ENCODE measurements around the gene DUSP3. TPM values are rescaled to one million over a fixed set of nuclear protein-coding genes. Genes with fewer than 3 reads are reported as not detected.

Gene DUSP3
- polyA plus RNA-seq, 1 donor: 68.7 TPM

GRCh38 chr17:43736389-43736788, 42.4 kb downstream of the DUSP3 start:
- DNase-seq: no peak
- H3K36me3 ChIP-seq (ENCODE audit: control insufficient read depth, insufficient read depth, low read length): no peaks in the 10 kb centered on the region
- whole genome bisulfite sequencing (ENCODE audit: insufficient coverage, low lambda C conversion rate): no CpG with 5 or more reads among the region's 2 CpGs

GRCh38 chr17:43734376-43734775, 44.4 kb downstream of the DUSP3 start:
- no peaks in the 10 kb centered on the region for H3K27me3 ChIP-seq (ENCODE audit: control insufficient read depth, insufficient read depth, low read length)

More at GRCh38 chr17:43736389-43736788, 42.4 kb downstream of the DUSP3 start:
- Histone ChIP-seq H3K27me3 (ENCODE audit: control insufficient read depth, insufficient read depth, low read length) (no peaks in the 10 kb centered on the region), H3K4me1 (ENCODE audit: control insufficient read depth, insufficient read depth, low read length) (no peaks in the 10 kb centered on the region), H3K27ac (ENCODE audit: low read length) (no peak overlapping the region), H3K9me3 (ENCODE audit: control insufficient read depth, low read depth, low read length) (no peaks in the 10 kb centered on the region), H3K4me3 (ENCODE audit: low read length) (no peak overlapping the region)

DNA sequence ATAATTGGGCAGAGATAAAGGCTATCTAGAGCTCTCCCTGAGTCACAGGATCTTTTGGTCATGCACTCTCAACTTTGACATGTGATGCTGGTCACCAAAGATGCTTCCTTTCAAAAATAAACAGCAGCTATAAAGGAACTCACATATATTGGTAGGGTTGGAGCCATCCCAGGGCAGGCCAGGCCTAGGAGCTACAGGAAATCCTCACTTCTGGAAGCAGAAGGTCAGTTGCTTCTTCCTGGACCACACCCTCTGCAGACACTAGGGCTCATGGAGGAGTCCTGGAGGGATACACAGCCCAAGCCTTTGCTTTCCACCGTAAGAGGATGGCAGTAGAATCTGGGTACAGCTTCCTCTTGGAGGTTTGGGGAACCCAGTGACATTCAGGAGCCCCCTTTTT, 44.8 kb downstream of the DUSP3 start:
- DNase-seq: no peak
- Histone ChIP-seq H3K9me3 (ENCODE audit: control insufficient read depth, low read depth, low read length) (no peaks in the 10 kb centered on the region), H3K4me3 (ENCODE audit: low read length) (no peak overlapping the region), H3K4me1 (ENCODE audit: control insufficient read depth, insufficient read depth, low read length) (no peaks in the 10 kb centered on the region), H3K36me3 (ENCODE audit: control insufficient read depth, insufficient read depth, low read length) (no peaks in the 10 kb centered on the region), H3K27me3 (ENCODE audit: control insufficient read depth, insufficient read depth, low read length) (no peaks in the 10 kb centered on the region), H3K27ac (ENCODE audit: low read length) (no peak overlapping the region)
- WGBS (ENCODE audit: insufficient coverage, low lambda C conversion rate): no CpG with 5 or more reads among the region's 1 CpG

More at GRCh38 chr17:43734376-43734775, 44.4 kb downstream of the DUSP3 start:
- H3K36me3 ChIP-seq (ENCODE audit: control insufficient read depth, insufficient read depth, low read length): no peaks in the 10 kb centered on the region
- H3K27ac ChIP-seq (ENCODE audit: low read length): no peak overlapping the region
- no peaks in the 10 kb centered on the region for H3K4me1 ChIP-seq (ENCODE audit: control insufficient read depth, insufficient read depth, low read length)
- 80% methylated on average over 1 of the region's 5 CpGs for WGBS (ENCODE audit: insufficient coverage, low lambda C conversion rate)
- DNase-seq: no peak
- H3K9me3 ChIP-seq (ENCODE audit: control insufficient read depth, low read depth, low read length): no peaks in the 10 kb centered on the region
- H3K4me3 ChIP-seq (ENCODE audit: low read length): no peak overlapping the region

DNA sequence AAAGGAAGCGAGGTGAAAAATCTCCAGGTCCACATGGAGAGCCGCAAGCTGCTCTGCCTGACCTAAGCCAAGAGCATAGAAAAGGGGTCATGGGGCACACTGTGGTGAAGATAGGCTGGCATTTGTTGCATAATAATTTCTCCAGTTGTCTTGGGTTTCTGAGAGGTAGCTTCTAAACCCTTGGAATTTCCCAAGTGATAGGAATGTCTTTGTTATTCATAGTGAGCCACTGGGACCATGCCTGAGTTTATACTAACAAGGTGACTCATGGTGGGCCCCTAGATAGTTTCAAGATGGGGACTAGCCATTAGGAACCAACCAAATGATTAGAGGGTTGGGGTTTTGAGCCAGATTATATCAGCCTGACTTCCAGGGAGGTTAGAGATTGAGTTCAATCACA, 45.8 kb downstream of the DUSP3 start:
- WGBS (ENCODE audit: insufficient coverage, low lambda C conversion rate): no CpG with 5 or more reads among the region's 2 CpGs
- Histone ChIP-seq H3K4me3 (ENCODE audit: low read length) (no peak overlapping the region), H3K9me3 (ENCODE audit: control insufficient read depth, low read depth, low read length) (no peaks in the 10 kb centered on the region), H3K27ac (ENCODE audit: low read length) (no peak overlapping the region), H3K27me3 (ENCODE audit: control insufficient read depth, insufficient read depth, low read length) (no peaks in the 10 kb centered on the region), H3K4me1 (ENCODE audit: control insufficient read depth, insufficient read depth, low read length) (no peaks in the 10 kb centered on the region), H3K36me3 (ENCODE audit: control insufficient read depth, insufficient read depth, low read length) (no peaks in the 10 kb centered on the region)
- DNase-seq: no peak

DNA sequence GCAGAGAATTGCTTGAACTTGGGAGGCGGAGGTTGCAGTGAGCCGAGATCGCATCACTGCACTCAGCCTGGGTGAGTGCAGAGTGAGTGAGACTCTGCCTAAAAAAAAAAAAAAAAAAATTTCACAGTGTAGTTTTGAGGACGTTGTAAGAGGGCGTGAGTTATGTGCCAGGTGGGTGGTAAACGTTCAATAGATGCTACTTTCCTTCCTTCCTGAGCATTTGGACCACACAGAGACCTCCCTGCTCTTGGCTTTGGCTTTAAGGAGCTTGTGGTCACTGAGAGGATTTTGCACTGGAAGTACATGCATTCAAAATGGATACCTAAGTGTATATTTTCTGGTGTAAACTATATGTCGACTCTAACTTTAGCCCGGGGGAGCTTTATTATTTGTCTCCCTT, 50.7 kb downstream of the DUSP3 start:
- WGBS (ENCODE audit: insufficient coverage, low lambda C conversion rate): 100% methylated on average over 3 of the region's 8 CpGs
- no peak overlapping the region for H3K4me3 ChIP-seq (ENCODE audit: low read length)

DNA sequence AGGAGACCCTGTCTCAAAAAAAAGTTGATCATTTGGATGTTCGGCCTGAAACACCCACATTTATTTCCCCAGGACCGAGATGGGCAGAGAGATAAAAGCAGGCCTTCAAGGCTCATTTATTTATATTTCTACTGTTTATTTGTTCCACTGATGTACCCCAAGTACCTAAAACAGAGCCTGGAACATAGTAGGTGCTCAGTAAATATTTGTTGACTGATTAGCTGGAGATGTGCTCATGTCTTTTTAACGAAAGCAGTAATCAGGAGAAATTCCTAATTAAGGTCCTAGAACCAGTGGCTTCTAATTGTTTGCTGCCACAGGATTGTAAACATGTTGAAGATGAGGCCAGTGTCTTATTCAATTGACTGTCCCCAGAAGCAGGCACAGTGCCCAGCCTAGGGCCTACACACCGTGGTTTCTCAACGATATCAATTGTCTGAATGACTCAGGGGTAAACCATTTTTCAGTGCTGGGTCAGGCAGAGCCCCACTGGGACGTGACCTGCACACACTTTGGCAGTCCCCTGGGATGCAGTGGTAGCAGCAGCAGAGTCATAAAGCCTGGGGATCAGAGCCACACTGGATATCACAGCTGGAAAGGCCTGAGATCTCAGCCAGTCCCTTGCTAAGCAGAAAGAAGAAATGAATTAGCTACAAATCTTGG, 54.9 kb downstream of the DUSP3 start:
- H3K36me3 ChIP-seq (ENCODE audit: control insufficient read depth, insufficient read depth, low read length): no peaks in the 10 kb centered on the region
- H3K4me3 ChIP-seq (ENCODE audit: low read length): no peak overlapping the region
- no peaks in the 10 kb centered on the region for H3K4me1 ChIP-seq (ENCODE audit: control insufficient read depth, insufficient read depth, low read length)
- DNase-seq: no peak
- WGBS (ENCODE audit: insufficient coverage, low lambda C conversion rate): 100% methylated on average over 1 of the region's 6 CpGs
- no peaks in the 10 kb centered on the region for H3K9me3 ChIP-seq (ENCODE audit: control insufficient read depth, low read depth, low read length)
- H3K27ac ChIP-seq (ENCODE audit: low read length): no peak overlapping the region
- H3K27me3 ChIP-seq (ENCODE audit: control insufficient read depth, insufficient read depth, low read length): no peaks in the 10 kb centered on the region

More for the DNA sequence above, 50.7 kb downstream of the DUSP3 start:
- no peaks in the 10 kb centered on the region for H3K36me3 ChIP-seq (ENCODE audit: control insufficient read depth, insufficient read depth, low read length)
- H3K27ac ChIP-seq (ENCODE audit: low read length): no peak overlapping the region
- no peaks in the 10 kb centered on the region for H3K4me1 ChIP-seq (ENCODE audit: control insufficient read depth, insufficient read depth, low read length)
- no peaks in the 10 kb centered on the region for H3K27me3 ChIP-seq (ENCODE audit: control insufficient read depth, insufficient read depth, low read length)
- no peak for DNase-seq
- no peaks in the 10 kb centered on the region for H3K9me3 ChIP-seq (ENCODE audit: control insufficient read depth, low read depth, low read length)

DNA sequence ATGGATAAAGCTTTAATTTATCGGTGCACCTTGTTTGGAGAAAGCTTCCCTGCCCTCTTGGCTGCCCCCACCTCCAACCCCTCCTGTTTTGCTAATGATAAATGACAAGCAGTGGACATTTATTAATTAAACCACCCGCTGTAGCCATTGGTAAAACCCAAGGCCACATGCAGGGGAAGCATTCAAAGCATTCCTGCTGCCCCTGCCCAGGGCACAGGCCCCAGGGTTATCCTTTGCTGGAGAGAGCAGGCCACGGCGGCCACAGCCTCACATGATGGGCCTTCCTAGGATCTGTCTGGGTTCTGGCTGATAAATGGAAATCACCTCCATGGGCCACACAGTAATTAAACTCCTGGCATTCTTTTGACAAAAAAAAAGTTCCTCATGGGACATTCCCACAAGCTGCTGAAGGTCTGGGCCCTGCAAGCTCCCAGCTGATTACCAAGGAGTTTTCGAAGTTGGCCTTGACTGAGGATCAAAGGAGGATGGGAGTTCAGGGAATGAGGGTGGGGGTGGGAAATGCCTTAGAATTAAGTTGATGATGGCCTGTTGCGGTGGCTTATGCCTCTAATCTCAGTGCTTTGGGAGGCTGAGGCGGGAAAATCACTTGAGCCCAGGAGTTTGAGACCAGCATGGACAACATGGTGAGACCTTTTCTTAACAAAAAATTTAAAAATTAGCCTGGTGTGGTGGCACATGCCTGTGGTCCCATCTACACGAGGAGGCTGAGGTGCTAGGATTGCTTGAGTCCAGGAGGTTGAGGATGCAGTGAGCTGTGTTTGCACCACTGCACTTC, 55.7 kb downstream of the DUSP3 start:
- no peaks in the 10 kb centered on the region for H3K36me3 ChIP-seq (ENCODE audit: control insufficient read depth, insufficient read depth, low read length)
- no peak for DNase-seq
- 100% methylated on average over 1 of the region's 8 CpGs for whole genome bisulfite sequencing (ENCODE audit: insufficient coverage, low lambda C conversion rate)
- no peak overlapping the region for H3K4me3 ChIP-seq (ENCODE audit: low read length)
- no peak overlapping the region for H3K27ac ChIP-seq (ENCODE audit: low read length)
- no peaks in the 10 kb centered on the region for H3K9me3 ChIP-seq (ENCODE audit: control insufficient read depth, low read depth, low read length)
- H3K27me3 ChIP-seq (ENCODE audit: control insufficient read depth, insufficient read depth, low read length): no peaks in the 10 kb centered on the region
- no peaks in the 10 kb centered on the region for H3K4me1 ChIP-seq (ENCODE audit: control insufficient read depth, insufficient read depth, low read length)

DNA sequence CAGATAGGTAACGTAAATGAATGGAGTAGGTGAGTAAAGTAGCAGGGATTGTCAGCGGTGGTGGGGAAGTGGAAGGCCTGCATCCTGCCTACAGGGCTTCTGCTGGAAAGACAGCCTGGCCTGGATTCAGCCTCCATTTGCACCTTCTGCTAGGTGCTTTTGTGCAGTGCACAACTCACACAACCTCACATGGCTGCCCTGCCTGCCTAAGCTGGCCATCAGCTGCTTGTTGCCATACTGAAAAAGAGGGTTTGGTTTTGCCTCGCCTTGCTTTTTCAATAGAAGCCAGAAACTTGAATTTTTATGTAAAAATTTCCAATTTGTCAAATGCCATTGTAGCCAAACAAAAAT, 56.5 kb downstream of the DUSP3 start:
- Histone ChIP-seq H3K36me3 (ENCODE audit: control insufficient read depth, insufficient read depth, low read length) (no peaks in the 10 kb centered on the region), H3K4me1 (ENCODE audit: control insufficient read depth, insufficient read depth, low read length) (no peaks in the 10 kb centered on the region), H3K27me3 (ENCODE audit: control insufficient read depth, insufficient read depth, low read length) (no peaks in the 10 kb centered on the region), H3K4me3 (ENCODE audit: low read length) (no peak overlapping the region), H3K27ac (ENCODE audit: low read length) (no peak overlapping the region), H3K9me3 (ENCODE audit: control insufficient read depth, low read depth, low read length) (no peaks in the 10 kb centered on the region)
- WGBS (ENCODE audit: insufficient coverage, low lambda C conversion rate): no CpG with 5 or more reads among the region's 3 CpGs
- no peak for DNase-seq

DNA sequence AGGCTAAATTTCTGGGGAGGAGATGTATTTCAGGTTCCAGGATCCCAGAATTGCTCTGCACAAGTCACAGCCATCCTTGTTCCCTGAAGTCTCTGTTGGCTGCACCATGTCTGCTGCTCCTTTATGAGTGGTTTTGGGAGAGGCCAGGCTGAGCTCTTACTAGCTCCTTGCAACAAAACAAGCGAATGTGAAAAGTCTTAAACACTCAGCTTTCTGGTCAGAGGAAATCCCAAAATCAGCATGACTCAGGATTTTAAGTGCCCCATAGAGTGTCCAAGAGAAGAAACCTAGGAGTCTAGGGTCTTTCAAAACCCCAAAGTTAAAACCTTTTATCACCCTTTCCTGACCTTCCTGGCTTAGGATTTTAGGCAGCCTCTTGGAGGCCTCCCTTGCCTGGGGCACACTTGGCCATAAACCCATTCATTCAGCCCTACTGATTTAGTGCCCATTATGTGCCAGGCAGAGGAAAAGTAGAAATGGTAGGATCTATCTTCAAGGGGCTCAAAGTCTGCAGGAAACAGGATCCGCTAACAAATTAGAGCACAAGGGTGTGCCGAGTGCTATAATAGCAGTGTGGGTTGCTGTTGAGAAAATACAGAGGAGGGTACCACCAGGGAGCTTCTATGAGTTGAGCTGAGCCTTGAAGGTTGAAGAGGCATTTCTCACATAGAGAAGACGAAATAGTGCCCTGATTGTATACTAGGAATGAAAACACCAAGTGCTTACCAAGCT, 57.1 kb downstream of the DUSP3 start:
- H3K4me1 ChIP-seq (ENCODE audit: control insufficient read depth, insufficient read depth, low read length): no peaks in the 10 kb centered on the region
- DNase-seq: no peak
- no peaks in the 10 kb centered on the region for H3K27me3 ChIP-seq (ENCODE audit: control insufficient read depth, insufficient read depth, low read length)
- H3K36me3 ChIP-seq (ENCODE audit: control insufficient read depth, insufficient read depth, low read length): no peaks in the 10 kb centered on the region
- WGBS (ENCODE audit: insufficient coverage, low lambda C conversion rate): no CpG with 5 or more reads among the region's 4 CpGs
- H3K4me3 ChIP-seq (ENCODE audit: low read length): no peak overlapping the region
- H3K9me3 ChIP-seq (ENCODE audit: control insufficient read depth, low read depth, low read length): no peaks in the 10 kb centered on the region
- H3K27ac ChIP-seq (ENCODE audit: low read length): no peak overlapping the region

DNA sequence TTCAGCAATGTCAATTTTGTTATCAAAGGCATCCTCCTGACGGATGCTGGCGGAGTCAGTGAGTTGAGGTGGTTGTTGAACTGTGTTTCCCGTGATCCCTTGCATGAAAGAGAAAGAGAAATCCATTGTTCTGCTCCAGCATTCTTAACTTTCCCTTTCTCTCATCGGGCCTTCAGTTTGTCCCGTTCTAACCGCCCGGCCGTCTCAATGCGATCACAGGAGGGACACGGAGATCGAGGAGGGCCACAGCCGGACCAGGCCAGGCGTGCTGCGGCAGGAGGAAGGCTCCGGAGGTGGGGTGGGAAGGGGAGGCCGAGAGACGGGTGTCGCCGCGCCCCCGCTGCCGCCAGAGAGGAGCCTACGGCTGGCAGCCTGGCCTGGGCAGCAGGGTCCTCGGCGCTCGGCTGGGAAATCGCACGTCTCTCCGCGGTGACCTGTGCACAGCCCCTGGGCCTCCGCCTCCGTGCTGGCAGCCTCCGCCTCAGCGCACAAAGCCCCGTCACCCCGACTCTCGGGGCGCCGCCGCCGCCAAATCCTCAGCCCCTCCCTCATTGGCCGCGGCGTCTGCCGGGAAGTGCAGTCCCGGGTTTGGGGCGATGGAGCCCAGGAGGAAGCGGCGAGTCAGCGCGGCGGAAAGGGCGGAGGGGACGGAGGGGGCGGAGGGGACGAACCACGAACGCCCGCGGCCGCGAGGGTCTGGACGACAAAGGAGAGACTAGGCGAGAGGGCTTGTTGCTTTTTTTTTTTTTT, 58.3 kb downstream of the DUSP3 start:
- Histone ChIP-seq H3K27me3 (ENCODE audit: control insufficient read depth, insufficient read depth, low read length) (peaks cover 4% of the 10 kb centered on the region), H3K4me3 (ENCODE audit: low read length) (peak overlapping the region; percentile 90), H3K27ac (ENCODE audit: low read length) (peak overlapping the region; percentile 86), H3K36me3 (ENCODE audit: control insufficient read depth, insufficient read depth, low read length) (no peaks in the 10 kb centered on the region), H3K9me3 (ENCODE audit: control insufficient read depth, low read depth, low read length) (no peaks in the 10 kb centered on the region), H3K4me1 (ENCODE audit: control insufficient read depth, insufficient read depth, low read length) (no peaks in the 10 kb centered on the region)
- DNase-seq: peak; percentile 46 to 81
- no CpG with 5 or more reads among the region's 64 CpGs for WGBS (ENCODE audit: insufficient coverage, low lambda C conversion rate)

Data from large intestine (tissue), 3 donors.